Left colon (tissue), 2 donors: Measurements from ENCODE around the gene AKAP4. TPM values are rescaled to one million over a fixed set of nuclear protein-coding genes. Genes with fewer than 3 reads are reported as not detected.

ENCODE experiments used
- ATAC-seq: fragments of 200-7000 bp; cut with Tn5 transposase; one replicate; pipeline ENCODE4 v1.9.1; 2020; ENCODE audit warnings: mild to moderate bottlenecking, moderate library complexity
- DNase-seq, 2 donors: peaks; one replicate each; pipeline ENCODE4 v3.0.0-alpha.2; 2020
- intact Hi-C, 2 donors: fragments of 100-400 bp; cut with DNase I in 1 of 2; cut with micrococcal nuclease in 1 of 2; formaldehyde crosslinking; loops; one replicate each; pipeline versions ENCODE4 v1.11.2 to v1.14.0; 2022; cut with DNase I, micrococcal nuclease
- total RNA-seq, 2 donors: library from RNA; stranded (reverse); fragmentation: NEBNext Ultra II Directional; extraction: Animal tissue kit (Norgen Biotek cat#: 25700); gene quantifications; one replicate each; pipeline ENCODE4 v1.2.1, GENCODE V29; 2021
- donor health status: DM: no; HTN: no; CAD: no.
- donor health status: DM: yes; HTN: yes; CAD: no.

The AKAP4 gene
- total RNA-seq, 2 donors from 2014 or later, result not detected

DNA sequence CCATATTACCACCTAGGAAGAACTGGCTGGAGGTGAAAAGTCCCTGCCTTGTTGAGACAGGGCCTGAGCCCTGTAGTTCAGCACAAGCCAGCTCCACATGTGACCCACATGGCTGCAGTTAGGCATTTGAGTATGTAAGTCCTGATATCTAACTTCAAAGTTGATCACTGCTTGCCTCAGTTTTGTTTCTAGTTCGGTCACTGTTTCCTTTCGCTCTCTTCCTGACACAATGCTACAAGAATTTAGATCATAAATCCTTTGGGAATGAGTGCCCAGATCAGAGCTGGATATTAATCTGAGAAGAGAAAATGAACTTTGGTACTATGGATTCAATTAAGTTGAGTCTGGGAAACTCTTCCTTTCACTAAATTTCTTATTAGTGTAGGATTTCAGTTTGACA lies 48.4 kb downstream of the AKAP4 start:
- DNase-seq (no peak), ATAC-seq (no peak)
- intact Hi-C loops, result no loop called here

DNA sequence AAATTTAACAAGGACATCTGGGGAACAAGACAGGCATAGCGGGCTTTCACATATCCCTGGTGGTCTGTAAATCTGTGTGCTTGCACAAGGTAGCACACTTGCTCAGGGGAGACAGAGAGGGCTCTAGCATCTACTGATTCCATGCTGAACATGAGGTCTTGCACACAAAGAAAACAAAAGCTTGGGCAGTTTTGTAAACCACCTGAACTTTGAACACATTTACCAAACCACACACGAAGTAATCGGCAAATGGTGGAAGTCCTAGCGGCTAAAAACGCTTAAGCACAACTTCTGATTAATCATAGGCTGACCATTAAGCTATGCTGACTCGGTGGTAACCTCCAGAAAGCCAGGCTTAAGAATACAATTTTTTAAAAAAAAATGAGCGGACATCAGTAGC lies 52.8 kb downstream of the AKAP4 start:
- intact Hi-C loops, result no loop called here
- no peak for ATAC-seq
- DNase-seq, result no peak

Other genes starting within 250 kb of the AKAP4 start
- under 1 TPM; 0.43 to 0.89 TPM for gene CCNB3, start 3.8 kb upstream of the AKAP4 start, total RNA-seq